Kidney epithelial cell (primary cell): ENCODE results near the gene CELSR1. TPM values are rescaled to one million over a fixed set of nuclear protein-coding genes. Genes with fewer than 3 reads are reported as not detected.

Experiments
- DNase-seq: peaks from one replicate; pipeline ENCODE4 v3.0.0-alpha.2; 2010; ENCODE audit warnings: low read depth
- H3K27me3 ChIP-seq: 2 replicates; pipeline ENCODE4 v1.6.0; 2011; ENCODE audit warnings: low read length; ENCODE audit not compliant: control insufficient read depth, insufficient read depth
- H3K36me3 ChIP-seq: 2 replicates; pipeline ENCODE4 v1.5.1; 2011; ENCODE audit warnings: low read length; ENCODE audit not compliant: control insufficient read depth, insufficient read depth
- H3K4me3 ChIP-seq: 2 replicates; pipeline ENCODE4 v1.5.1; 2011; ENCODE audit warnings: low read depth, mild to moderate bottlenecking, control low read depth, low read length
- total RNA-seq: library from RNA; depleted of rRNA; stranded (reverse); fragments of >200 nt; gene quantifications from 2 replicates; pipeline ENCODE4 v1.2.3, GENCODE V29; 2015
- TF ChIP-seq, protein P1 (sequence below): IDR thresholded peaks from 2 replicates; pipeline ENCODE4 v1.5.1; 2011; ENCODE audit warnings: mild to moderate bottlenecking, moderate library complexity, low read length, control low read depth, inconsistent platforms; ENCODE audit not compliant: insufficient read depth, poor library complexity, severe bottlenecking

The CELSR1 gene
- total RNA-seq, 1 donor from 2014 or later = 180 TPM

DNA sequence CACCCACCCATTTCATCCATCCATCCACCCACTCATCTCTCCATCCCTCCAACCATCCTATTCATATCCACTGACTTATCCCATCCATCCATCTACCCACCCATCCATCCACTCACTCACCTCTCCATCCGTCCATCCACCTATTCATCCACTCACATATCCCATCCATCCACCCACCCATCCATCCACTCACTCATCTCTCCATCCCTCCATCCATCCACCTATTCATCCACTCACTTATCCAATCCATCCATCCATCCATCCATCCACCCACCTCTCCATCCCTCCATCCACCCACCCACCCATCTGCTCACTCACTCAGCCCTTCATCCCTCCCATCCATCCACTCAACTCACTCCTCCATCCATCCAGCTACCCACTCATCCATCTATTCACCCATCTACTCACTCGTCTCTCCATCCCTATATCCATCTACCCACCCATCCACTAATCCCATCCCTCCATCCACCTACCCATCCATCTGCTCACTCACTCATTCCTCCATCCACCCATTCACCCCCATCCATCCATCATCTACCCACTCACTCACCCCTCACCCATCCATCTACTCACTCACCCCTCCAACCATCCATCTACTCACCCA, 165.7 kb downstream of the CELSR1 start:
- no peaks in the 10 kb centered on the region for H3K36me3 ChIP-seq
- H3K27me3 ChIP-seq = no peaks in the 10 kb centered on the region
- no peak overlapping the region for H3K4me3 ChIP-seq
- TF ChIP-seq, protein P1, sequence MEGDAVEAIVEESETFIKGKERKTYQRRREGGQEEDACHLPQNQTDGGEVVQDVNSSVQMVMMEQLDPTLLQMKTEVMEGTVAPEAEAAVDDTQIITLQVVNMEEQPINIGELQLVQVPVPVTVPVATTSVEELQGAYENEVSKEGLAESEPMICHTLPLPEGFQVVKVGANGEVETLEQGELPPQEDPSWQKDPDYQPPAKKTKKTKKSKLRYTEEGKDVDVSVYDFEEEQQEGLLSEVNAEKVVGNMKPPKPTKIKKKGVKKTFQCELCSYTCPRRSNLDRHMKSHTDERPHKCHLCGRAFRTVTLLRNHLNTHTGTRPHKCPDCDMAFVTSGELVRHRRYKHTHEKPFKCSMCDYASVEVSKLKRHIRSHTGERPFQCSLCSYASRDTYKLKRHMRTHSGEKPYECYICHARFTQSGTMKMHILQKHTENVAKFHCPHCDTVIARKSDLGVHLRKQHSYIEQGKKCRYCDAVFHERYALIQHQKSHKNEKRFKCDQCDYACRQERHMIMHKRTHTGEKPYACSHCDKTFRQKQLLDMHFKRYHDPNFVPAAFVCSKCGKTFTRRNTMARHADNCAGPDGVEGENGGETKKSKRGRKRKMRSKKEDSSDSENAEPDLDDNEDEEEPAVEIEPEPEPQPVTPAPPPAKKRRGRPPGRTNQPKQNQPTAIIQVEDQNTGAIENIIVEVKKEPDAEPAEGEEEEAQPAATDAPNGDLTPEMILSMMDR = no peak
- no peak for DNase-seq

DNA sequence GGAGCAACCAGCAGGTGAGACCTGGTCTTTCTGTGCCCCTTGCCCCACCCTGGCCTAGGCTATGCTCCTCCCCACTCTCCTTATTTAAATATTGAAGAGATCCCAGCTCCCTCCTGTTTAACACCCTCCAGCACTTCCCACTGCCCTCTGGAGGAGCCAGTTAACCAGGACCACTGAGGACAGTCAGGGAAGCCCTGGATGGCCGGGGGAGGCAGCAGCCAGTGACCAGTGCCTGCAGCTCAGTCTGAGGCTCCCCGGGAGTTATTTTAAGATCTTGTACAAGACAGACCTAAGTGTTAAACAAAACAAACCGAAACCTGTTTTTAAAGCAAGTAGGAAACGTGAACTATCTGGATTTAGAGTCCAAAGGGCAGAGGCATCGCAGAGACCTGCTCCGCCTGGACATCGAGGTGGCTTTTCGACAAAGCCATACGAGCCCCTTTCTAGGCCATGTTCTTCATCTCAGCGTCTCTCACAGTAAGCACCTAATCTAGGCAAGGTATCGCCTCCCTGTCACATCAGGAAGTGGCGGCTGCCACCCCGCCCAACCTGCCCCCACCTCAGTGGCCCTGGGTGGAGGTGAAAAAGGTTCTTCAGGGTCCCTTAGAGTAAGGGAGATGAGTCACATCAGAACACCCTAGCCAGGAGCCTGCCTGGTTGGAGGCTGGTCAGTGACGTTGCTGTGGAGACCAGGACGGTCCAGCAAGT, 166.7 kb downstream of the CELSR1 start:
- no peak overlapping the region for H3K4me3 ChIP-seq
- DNase-seq = no peak
- no peaks in the 10 kb centered on the region for H3K27me3 ChIP-seq
- peaks cover 2% of the 10 kb centered on the region for H3K36me3 ChIP-seq
- TF ChIP-seq, protein P1 = no peak

DNA sequence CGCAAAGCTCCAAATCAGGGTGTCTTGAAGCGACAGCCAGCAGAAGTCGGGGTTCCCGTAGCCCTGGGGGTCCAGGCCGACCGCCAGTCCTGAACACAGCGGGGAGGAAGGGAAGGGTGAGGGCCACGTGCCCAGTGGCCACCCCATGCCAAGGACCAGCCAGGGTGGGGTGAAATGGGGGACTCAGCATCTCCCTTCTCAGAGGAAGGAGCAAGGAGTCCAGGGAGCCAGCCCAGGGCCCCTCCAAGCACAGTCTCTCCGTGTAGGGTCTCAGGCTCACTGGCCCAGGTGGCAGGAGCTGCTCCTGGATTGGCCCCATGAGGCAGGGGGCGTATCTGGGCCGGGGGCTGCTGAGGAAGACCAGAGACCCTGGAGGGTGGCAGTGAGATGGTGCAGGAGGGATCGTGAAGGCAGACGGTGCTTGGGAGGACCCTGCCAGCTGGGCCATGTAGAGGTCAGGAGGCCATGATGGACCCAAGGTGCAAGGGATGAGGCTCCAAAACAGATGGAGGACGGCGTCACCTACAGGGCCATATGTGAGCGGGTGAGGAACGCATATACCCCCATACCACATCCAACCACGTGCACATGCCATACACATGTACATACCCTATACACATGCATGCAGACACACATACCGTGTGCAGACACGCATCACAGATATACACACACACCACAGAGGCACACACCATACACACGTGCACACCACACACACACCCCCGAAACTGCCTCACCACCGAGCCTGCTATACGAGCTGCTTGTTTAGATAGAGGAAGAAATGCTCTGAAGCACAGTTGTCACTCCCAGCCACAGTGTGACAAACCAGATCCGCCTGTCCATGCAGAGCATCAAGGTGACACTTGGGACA, 167.5 kb downstream of the CELSR1 start:
- peaks cover 2% of the 10 kb centered on the region for H3K36me3 ChIP-seq

DNA sequence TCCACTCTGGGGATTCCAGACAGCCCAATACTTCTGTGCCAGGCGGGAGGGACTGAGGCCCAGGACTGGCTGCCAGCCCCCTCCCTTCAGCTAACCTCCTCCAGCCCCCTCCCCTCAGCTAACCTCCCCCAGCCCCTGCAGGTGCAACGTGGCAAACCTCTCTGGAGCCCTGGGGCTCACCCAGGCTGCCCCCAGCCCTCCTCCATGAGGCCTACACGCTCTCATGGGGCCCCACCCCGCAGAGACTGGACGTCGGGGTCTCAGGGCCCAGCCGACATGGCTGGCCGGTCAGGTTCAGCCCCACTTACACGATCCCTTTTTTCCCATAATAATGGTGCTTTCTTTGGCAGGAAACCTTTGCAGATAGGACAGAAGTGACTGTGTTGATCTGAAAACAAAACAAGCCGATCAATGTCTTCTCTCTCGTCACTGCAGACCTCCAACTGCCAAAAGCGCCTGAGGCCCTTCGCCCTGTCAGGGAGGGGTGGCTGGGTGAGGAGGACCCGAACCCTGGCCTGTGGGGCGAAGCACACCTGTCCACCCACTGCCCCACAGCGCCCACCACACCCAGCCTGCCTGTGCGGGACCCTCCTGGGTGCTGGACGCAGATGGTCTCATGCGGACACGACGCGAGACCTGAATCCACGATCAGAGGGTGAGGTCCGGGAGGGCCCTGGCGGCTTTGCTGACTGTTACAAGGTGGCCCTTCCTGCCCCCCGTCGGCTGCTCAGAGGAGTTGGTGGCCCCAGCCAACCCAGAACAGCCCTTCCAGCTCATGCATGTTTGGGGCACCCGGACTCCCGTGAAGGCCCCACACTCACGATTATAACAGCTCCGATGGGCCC, 168.3 kb downstream of the CELSR1 start:
- no peak for DNase-seq
- Histone ChIP-seq H3K36me3 (peaks cover 2% of the 10 kb centered on the region), H3K27me3 (no peaks in the 10 kb centered on the region), H3K4me3 (no peak overlapping the region)
- TF ChIP-seq, protein P1 = no peak

More for the DNA sequence above, 167.5 kb downstream of the CELSR1 start:
- TF ChIP-seq, protein P1 = no peak
- Histone ChIP-seq H3K27me3 (no peaks in the 10 kb centered on the region), H3K4me3 (no peak overlapping the region)
- DNase-seq = no peak

DNA sequence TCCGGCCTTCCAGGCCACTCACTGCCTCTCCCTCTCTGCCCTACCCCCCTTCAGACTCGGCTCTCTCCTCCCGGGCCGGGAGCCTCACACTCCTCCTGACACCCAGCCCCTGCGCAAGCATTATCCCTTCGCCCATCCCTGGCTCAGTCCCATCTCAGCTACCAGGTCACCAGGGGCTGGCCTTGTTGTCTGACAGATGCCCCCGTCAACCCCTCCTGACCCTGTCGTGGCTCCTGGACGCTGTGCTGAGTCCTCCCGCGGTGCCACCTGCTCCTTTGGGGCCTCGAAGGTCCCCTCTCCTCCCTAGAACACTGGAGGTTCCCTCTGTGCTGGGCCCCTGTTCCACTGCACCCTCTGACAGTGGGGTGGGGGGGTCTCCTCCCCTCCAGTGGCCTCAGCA, 169.0 kb downstream of the CELSR1 start:
- TF ChIP-seq, protein P1 = no peak
- peaks cover 2% of the 10 kb centered on the region for H3K36me3 ChIP-seq
- no peak overlapping the region for H3K4me3 ChIP-seq
- no peak for DNase-seq
- H3K27me3 ChIP-seq = no peaks in the 10 kb centered on the region
